ENCODE measurements around the gene DCAF8. TPM values are rescaled to one million over a fixed set of nuclear protein-coding genes. Genes with fewer than 3 reads are reported as not detected.

DCAF8 gene
- total RNA-seq, 2 donors from 2014 or later = 185 to 238 TPM

DNA sequence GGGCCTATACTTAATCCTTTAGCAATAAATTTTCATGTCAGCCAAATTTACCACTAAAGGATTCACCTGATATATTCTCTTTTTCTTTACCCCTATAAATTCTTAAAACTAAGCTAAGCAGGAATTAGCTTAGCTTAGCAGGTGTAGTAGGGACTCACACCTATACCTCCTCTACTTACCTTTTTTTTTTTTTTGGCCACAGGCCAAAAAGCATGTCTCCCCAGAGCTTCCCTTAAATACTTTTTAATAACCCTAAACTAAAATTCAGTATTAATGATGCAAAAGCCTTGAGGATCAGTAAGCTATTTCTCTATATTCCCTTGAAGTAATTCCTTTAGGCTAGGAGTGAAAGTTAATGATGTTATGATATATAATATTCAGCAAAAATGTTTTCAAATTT, 33.9 kb downstream of the DCAF8 start:
- Mint-ChIP-seq H3K27me3 (ENCODE audit: insufficient read depth) (no peaks in the 10 kb centered on the region), H3K27ac (no peak overlapping the region), H3K9me3 (no peaks in the 10 kb centered on the region), H3K4me3 (no peak overlapping the region), H3K4me1 (no peaks in the 10 kb centered on the region), H3K36me3 (ENCODE audit: low read depth) (peaks cover 70% of the 10 kb centered on the region)
- no peak for DNase-seq
- H3K9ac ChIP-seq (ENCODE audit: extremely low read depth, low read length, poor library complexity, severe bottlenecking) = no peak overlapping the region
- H3K9me3 ChIP-seq (ENCODE audit: control insufficient read depth, low read length) = no peaks in the 10 kb centered on the region
- H3K4me3 ChIP-seq (ENCODE audit: low read length) = no peak overlapping the region
- no peak for TF ChIP-seq CTCF (conservative IDR thresholded peaks at IDR 0.05)
- no peak overlapping the region for H3K27ac ChIP-seq (ENCODE audit: low read depth, low read length)
- no peaks in the 10 kb centered on the region for H3K4me1 ChIP-seq (ENCODE audit: control insufficient read depth, insufficient read depth, low read length)
- no peaks in the 10 kb centered on the region for H3K27me3 ChIP-seq (ENCODE audit: control insufficient read depth, insufficient read depth, low read length, poor library complexity, severe bottlenecking)
- H3K36me3 ChIP-seq (ENCODE audit: control insufficient read depth, insufficient read depth, low read length) = peaks cover 94% of the 10 kb centered on the region

- Histone ChIP-seq H3K4me1 (ENCODE audit: control insufficient read depth, insufficient read depth, low read length) (no peaks in the 10 kb centered on the region), H3K27ac (ENCODE audit: low read depth, low read length) (no peak overlapping the region), H3K9me3 (ENCODE audit: control insufficient read depth, low read length) (no peaks in the 10 kb centered on the region), H3K27me3 (ENCODE audit: control insufficient read depth, insufficient read depth, low read length, poor library complexity, severe bottlenecking) (no peaks in the 10 kb centered on the region), H3K9ac (ENCODE audit: extremely low read depth, low read length, poor library complexity, severe bottlenecking) (no peak overlapping the region), H3K4me3 (ENCODE audit: low read length) (no peak overlapping the region), H3K36me3 (ENCODE audit: control insufficient read depth, insufficient read depth, low read length) (peaks cover 94% of the 10 kb centered on the region)
- Mint-ChIP-seq H3K27ac (no peak overlapping the region), H3K27me3 (ENCODE audit: insufficient read depth) (no peaks in the 10 kb centered on the region), H3K4me1 (no peaks in the 10 kb centered on the region), H3K36me3 (ENCODE audit: low read depth) (peaks cover 71% of the 10 kb centered on the region), H3K4me3 (no peak overlapping the region), H3K9me3 (no peaks in the 10 kb centered on the region)
- no peak for TF ChIP-seq CTCF (conservative IDR thresholded peaks at IDR 0.05)
- WGBS, 2 experiments (ENCODE audit: insufficient coverage in 1 of 2, insufficient read length in 1 of 2) = 100% methylated on average over 1 of the region's 1 CpG; no CpG with 5 or more reads in 1 of the 2 experiments
- DNase-seq = no peak
Observed at GRCh38 chr1:160227561-160227960, 34.8 kb downstream of the DCAF8 start.

GRCh38 chr1:160227034-160227433, 35.3 kb downstream of the DCAF8 start:
- Mint-ChIP-seq H3K4me3 (no peak overlapping the region), H3K27ac (no peak overlapping the region), H3K9me3 (no peaks in the 10 kb centered on the region), H3K36me3 (ENCODE audit: low read depth) (peaks cover 75% of the 10 kb centered on the region), H3K4me1 (no peaks in the 10 kb centered on the region), H3K27me3 (ENCODE audit: insufficient read depth) (no peaks in the 10 kb centered on the region)
- 96 to 100% methylated on average over 4 of the region's 4 CpGs for WGBS, 2 experiments (ENCODE audit: insufficient coverage in 1 of 2, insufficient read length in 1 of 2)
- Histone ChIP-seq H3K4me3 (ENCODE audit: low read length) (no peak overlapping the region), H3K4me1 (ENCODE audit: control insufficient read depth, insufficient read depth, low read length) (no peaks in the 10 kb centered on the region), H3K9ac (ENCODE audit: extremely low read depth, low read length, poor library complexity, severe bottlenecking) (no peak overlapping the region), H3K27me3 (ENCODE audit: control insufficient read depth, insufficient read depth, low read length, poor library complexity, severe bottlenecking) (no peaks in the 10 kb centered on the region), H3K36me3 (ENCODE audit: control insufficient read depth, insufficient read depth, low read length) (peaks cover 95% of the 10 kb centered on the region), H3K9me3 (ENCODE audit: control insufficient read depth, low read length) (no peaks in the 10 kb centered on the region), H3K27ac (ENCODE audit: low read depth, low read length) (no peak overlapping the region)
- TF ChIP-seq CTCF (conservative IDR thresholded peaks at IDR 0.05) = no peak
- no peak for DNase-seq
